CD4-positive, alpha-beta T cell treated with Interleukin-1 beta for 1 hour (primary cell): ENCODE measurements around the gene CSTPP1.
A peak's percentile ranks its signal among the peaks of the same experiment; 100 is the strongest.
"Not testable (repeated sequence)": the region's sequence is repeated elsewhere in the genome, so short reads cannot be mapped to it uniquely, and the experiment has no call there.

Experiments
- DNase-seq, 2 donors: peaks; one replicate each; pipeline ENCODE4 v3.0.0-alpha.2; 2020 to 2022

CSTPP1 gene

GRCh38 chr11:47106798-47107411 lies 170.3 kb downstream of the CSTPP1 start:
- no peak for DNase-seq

- no peak for DNase-seq
Observed at GRCh38 chr11:47107744-47108143, 171.2 kb downstream of the CSTPP1 start.

GRCh38 chr11:47108214-47108613 lies 171.7 kb downstream of the CSTPP1 start:
- no peak for DNase-seq

GRCh38 chr11:47109051-47109726 lies 172.6 kb downstream of the CSTPP1 start:
- no peak for DNase-seq

- DNase-seq, result no peak
Observed at GRCh38 chr11:47109727-47110246, 173.2 kb downstream of the CSTPP1 start.

- no peak for DNase-seq
Observed at GRCh38 chr11:47111318-47111804, 174.8 kb downstream of the CSTPP1 start.

GRCh38 chr11:47112941-47113340 lies 176.4 kb downstream of the CSTPP1 start:
- DNase-seq, result not testable (repeated sequence)

GRCh38 chr11:47118958-47119688 lies 182.6 kb downstream of the CSTPP1 start:
- peak; percentile 37 to 58 for DNase-seq

- DNase-seq, result no peak
Observed at GRCh38 chr11:47121056-47121455, 184.5 kb downstream of the CSTPP1 start.

GRCh38 chr11:47121731-47122130 lies 185.2 kb downstream of the CSTPP1 start:
- no peak for DNase-seq

- no peak for DNase-seq
Observed at GRCh38 chr11:47123094-47123493, 186.5 kb downstream of the CSTPP1 start.

GRCh38 chr11:47124675-47125074 lies 188.1 kb downstream of the CSTPP1 start:
- no peak for DNase-seq

GRCh38 chr11:47125083-47125482 lies 188.5 kb downstream of the CSTPP1 start:
- no peak for DNase-seq

GRCh38 chr11:47127213-47127612 lies 190.7 kb downstream of the CSTPP1 start:
- DNase-seq, result no peak

GRCh38 chr11:47130543-47130942 lies 194.0 kb downstream of the CSTPP1 start:
- DNase-seq, result no peak

- DNase-seq, result no peak
Observed at GRCh38 chr11:47131136-47131535, 194.6 kb downstream of the CSTPP1 start.

GRCh38 chr11:47132490-47132889 lies 195.9 kb downstream of the CSTPP1 start:
- DNase-seq, result no peak

- DNase-seq, result no peak
Observed at GRCh38 chr11:47132981-47133380, 196.4 kb downstream of the CSTPP1 start.

- no peak for DNase-seq
Observed at GRCh38 chr11:47136327-47136726, 199.8 kb downstream of the CSTPP1 start.

GRCh38 chr11:47136921-47137320 lies 200.4 kb downstream of the CSTPP1 start:
- DNase-seq, result no peak

- no peak for DNase-seq
Observed at GRCh38 chr11:47137476-47137875, 200.9 kb downstream of the CSTPP1 start.

- DNase-seq, result no peak
Observed at GRCh38 chr11:47139878-47140277, 203.3 kb downstream of the CSTPP1 start.

GRCh38 chr11:47143322-47143721 lies 206.8 kb downstream of the CSTPP1 start:
- no peak for DNase-seq

GRCh38 chr11:47144541-47144940 lies 208.0 kb downstream of the CSTPP1 start:
- no peak for DNase-seq
